ENCODE measurements around the gene MSMP.

MSMP gene

GRCh38 chr9:35741740-35742139 lies 12.3 kb downstream of the MSMP start:
- DNase-seq = no peak

GRCh38 chr9:35740243-35740642 lies 13.8 kb downstream of the MSMP start:
- DNase-seq = no peak

GRCh38 chr9:35738924-35739323 lies 15.2 kb downstream of the MSMP start:
- DNase-seq = no peak

GRCh38 chr9:35738186-35738585 lies 15.9 kb downstream of the MSMP start:
- DNase-seq = no peak

GRCh38 chr9:35737143-35737542 lies 16.9 kb downstream of the MSMP start:
- no peak for DNase-seq

GRCh38 chr9:35736201-35736633 lies 17.9 kb downstream of the MSMP start:
- DNase-seq = peak; percentile 58

GRCh38 chr9:35734096-35734495 lies 20.0 kb downstream of the MSMP start:
- no peak for DNase-seq

GRCh38 chr9:35732800-35733541 lies 21.1 kb downstream of the MSMP start:
- peak; percentile 31 for DNase-seq

GRCh38 chr9:35732185-35732799 lies 21.8 kb downstream of the MSMP start, which contains the start of the genes CREB3 and TLN1:
Gene CREB3 (plus strand): TSS chr9:35732666. CDS start chr9:35732773, 107 bp downstream.
Gene TLN1 (minus strand): TSS chr9:35732195. CDS start chr9:35725694, 6,501 bp downstream.
- DNase-seq = peak; percentile 96

- DNase-seq = no peak
Observed at GRCh38 chr9:35731415-35732184, 22.5 kb downstream of the MSMP start.

GRCh38 chr9:35730486-35730854 lies 23.6 kb downstream of the MSMP start:
- no peak for DNase-seq

- DNase-seq = no peak
Observed at GRCh38 chr9:35729700-35730485, 24.2 kb downstream of the MSMP start.

GRCh38 chr9:35729101-35729500 lies 25.0 kb downstream of the MSMP start:
- DNase-seq = no peak

- no peak for DNase-seq
Observed at GRCh38 chr9:35728041-35728971, 25.8 kb downstream of the MSMP start.

GRCh38 chr9:35727676-35728040 lies 26.4 kb downstream of the MSMP start:
- no peak for DNase-seq

GRCh38 chr9:35726931-35727330 lies 27.1 kb downstream of the MSMP start:
- no peak for DNase-seq

- DNase-seq = no peak
Observed at GRCh38 chr9:35725362-35725761, 28.7 kb downstream of the MSMP start.

- no peak for DNase-seq
Observed at GRCh38 chr9:35723908-35724307, 30.2 kb downstream of the MSMP start.

- no peak for DNase-seq
Observed at GRCh38 chr9:35723426-35723825, 30.6 kb downstream of the MSMP start.

- no peak for DNase-seq
Observed at GRCh38 chr9:35719546-35719945, 34.5 kb downstream of the MSMP start.

- DNase-seq = no peak
Observed at GRCh38 chr9:35718721-35719511, 35.2 kb downstream of the MSMP start.
